Astrocyte (in vitro differentiated cells and primary cell): ENCODE results near the gene KRT9. TPM values are rescaled to one million over a fixed set of nuclear protein-coding genes. Genes with fewer than 3 reads are reported as not detected.

ENCODE experiments used
- DNase-seq: peaks from one replicate; pipeline ENCODE4 v3.0.0-alpha.2; 2010; ENCODE audit warnings: low read depth
- FAIRE-seq: peaks from 2 replicates; lab custom pipeline; 2011; peaks lifted over from hg19 to GRCh38; lab: Jason Lieb, UNC
- H2AFZ ChIP-seq: 2 replicates; pipeline ENCODE4 v1.6.0; 2012; ENCODE audit warnings: low read depth, low read length, inconsistent platforms
- H3K27ac ChIP-seq: 2 replicates; pipeline ENCODE4 v1.5.1; 2011; ENCODE audit warnings: low read depth, low read length, inconsistent platforms
- H3K27me3 ChIP-seq: 2 replicates; pipeline ENCODE4 v1.6.0; 2011; ENCODE audit warnings: low read length, inconsistent platforms; ENCODE audit not compliant: insufficient read depth
- H3K36me3 ChIP-seq: 2 replicates; pipeline ENCODE4 v1.5.1; 2011; ENCODE audit warnings: low read length, inconsistent platforms; ENCODE audit not compliant: insufficient read depth
- H3K4me1 ChIP-seq: 2 replicates; pipeline ENCODE4 v1.5.1; 2011; ENCODE audit warnings: low read length, inconsistent platforms; ENCODE audit not compliant: insufficient read depth
- H3K4me2 ChIP-seq: 2 replicates; pipeline ENCODE4 v1.6.0; 2012; ENCODE audit warnings: low read length, inconsistent platforms
- H3K4me3 ChIP-seq: 2 replicates; pipeline ENCODE4 v1.5.1; 2011; ENCODE audit warnings: low read depth, mild to moderate bottlenecking, low read length, inconsistent platforms; ENCODE audit not compliant: insufficient read depth
- H3K79me2 ChIP-seq: 2 replicates; pipeline ENCODE4 v1.6.0; 2012; ENCODE audit warnings: mild to moderate bottlenecking, low read length, inconsistent platforms; ENCODE audit not compliant: insufficient read depth
- H3K9ac ChIP-seq: 2 replicates; pipeline ENCODE4 v1.6.0; 2012; ENCODE audit warnings: mild to moderate bottlenecking, low read length, inconsistent platforms
- H3K9me3 ChIP-seq: 2 replicates; pipeline ENCODE4 v1.5.1; 2012; ENCODE audit warnings: low read depth, mild to moderate bottlenecking, low read length, inconsistent platforms; ENCODE audit not compliant: insufficient read depth
- H4K20me1 ChIP-seq: 2 replicates; pipeline ENCODE4 v1.6.0; 2012; ENCODE audit warnings: low read length, inconsistent platforms; ENCODE audit not compliant: insufficient read depth
- H3K27ac Mint-ChIP-seq: one replicate; pipeline ENCODE4 v1.8.0; 2021; ENCODE audit warnings: mild to moderate bottlenecking, mixed read lengths; ENCODE audit not compliant: unreplicated experiment
- H3K27me3 Mint-ChIP-seq: one replicate; pipeline ENCODE4 v1.8.0; 2021; ENCODE audit warnings: low read depth, mixed read lengths; ENCODE audit not compliant: unreplicated experiment
- H3K36me3 Mint-ChIP-seq: one replicate; pipeline ENCODE4 v1.8.0; 2021; ENCODE audit warnings: low read depth, mixed read lengths; ENCODE audit not compliant: unreplicated experiment
- H3K4me1 Mint-ChIP-seq: one replicate; pipeline ENCODE4 v1.8.0; 2021; ENCODE audit warnings: low read depth, mixed read lengths; ENCODE audit not compliant: unreplicated experiment
- H3K4me3 Mint-ChIP-seq: one replicate; pipeline ENCODE4 v1.8.0; 2021; ENCODE audit warnings: mild to moderate bottlenecking, moderate library complexity, mixed read lengths; ENCODE audit not compliant: unreplicated experiment
- H3K9me3 Mint-ChIP-seq: one replicate; pipeline ENCODE4 v1.8.0; 2021; ENCODE audit warnings: mild to moderate bottlenecking, mixed read lengths; ENCODE audit not compliant: unreplicated experiment
- EZH2 ChIP-seq: IDR thresholded peaks from 2 replicates; pipeline ENCODE4 v1.6.1; 2012; ENCODE audit warnings: mild to moderate bottlenecking, low read length, inconsistent platforms; ENCODE audit not compliant: insufficient read depth
- total RNA-seq: library from RNA; stranded (reverse); gene quantifications from 2 replicates; pipeline ENCODE4 v1.2.1, GENCODE V29; 2021
- TF ChIP-seq, protein P1 (sequence below): IDR thresholded peaks from 2 replicates; pipeline ENCODE4 v1.5.1; 2011; ENCODE audit warnings: low read depth, mild to moderate bottlenecking, inconsistent platforms, low read length, moderate library complexity; ENCODE audit not compliant: insufficient read depth

Gene KRT9
- total RNA-seq, 1 donor from 2014 or later: 0.09 TPM

DNA sequence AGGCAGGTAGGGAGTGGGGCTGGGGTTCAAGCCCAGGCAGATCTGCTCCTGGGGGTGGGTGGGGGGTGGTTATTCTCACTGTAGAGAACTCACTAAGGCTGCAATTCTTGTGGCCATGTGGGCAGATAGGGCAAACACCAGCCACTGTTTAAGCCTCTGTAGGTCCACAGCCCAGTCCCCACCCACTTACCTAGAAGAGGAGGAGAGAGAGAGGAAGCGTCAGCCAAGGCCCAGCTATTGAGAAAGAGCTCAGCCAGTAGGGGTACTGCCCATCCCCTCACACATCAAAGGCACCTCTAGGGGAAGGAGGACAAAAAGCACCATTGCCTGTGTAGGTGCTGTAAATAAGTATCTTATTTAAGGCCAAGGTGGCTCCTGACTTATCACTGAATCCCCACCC lies 27.8 kb upstream of the KRT9 start:
- Histone ChIP-seq H3K27me3 (peaks cover 16% of the 10 kb centered on the region), H3K79me2 (no peaks in the 10 kb centered on the region), H3K4me2 (no peak overlapping the region), H4K20me1 (no peaks in the 10 kb centered on the region), H3K27ac (no peak overlapping the region), H3K4me1 (no peaks in the 10 kb centered on the region), H3K36me3 (no peaks in the 10 kb centered on the region), H3K9me3 (no peaks in the 10 kb centered on the region), H3K4me3 (no peak overlapping the region), H3K9ac (no peak overlapping the region), H2AFZ (no peak overlapping the region)
- no peak overlapping the region for H3K27ac Mint-ChIP-seq
- H3K9me3 Mint-ChIP-seq: no peaks in the 10 kb centered on the region
- H3K27me3 Mint-ChIP-seq: peaks cover 10% of the 10 kb centered on the region
- H3K36me3 Mint-ChIP-seq: no peaks in the 10 kb centered on the region
- no peaks in the 10 kb centered on the region for H3K4me1 Mint-ChIP-seq
- TF ChIP-seq, protein P1, sequence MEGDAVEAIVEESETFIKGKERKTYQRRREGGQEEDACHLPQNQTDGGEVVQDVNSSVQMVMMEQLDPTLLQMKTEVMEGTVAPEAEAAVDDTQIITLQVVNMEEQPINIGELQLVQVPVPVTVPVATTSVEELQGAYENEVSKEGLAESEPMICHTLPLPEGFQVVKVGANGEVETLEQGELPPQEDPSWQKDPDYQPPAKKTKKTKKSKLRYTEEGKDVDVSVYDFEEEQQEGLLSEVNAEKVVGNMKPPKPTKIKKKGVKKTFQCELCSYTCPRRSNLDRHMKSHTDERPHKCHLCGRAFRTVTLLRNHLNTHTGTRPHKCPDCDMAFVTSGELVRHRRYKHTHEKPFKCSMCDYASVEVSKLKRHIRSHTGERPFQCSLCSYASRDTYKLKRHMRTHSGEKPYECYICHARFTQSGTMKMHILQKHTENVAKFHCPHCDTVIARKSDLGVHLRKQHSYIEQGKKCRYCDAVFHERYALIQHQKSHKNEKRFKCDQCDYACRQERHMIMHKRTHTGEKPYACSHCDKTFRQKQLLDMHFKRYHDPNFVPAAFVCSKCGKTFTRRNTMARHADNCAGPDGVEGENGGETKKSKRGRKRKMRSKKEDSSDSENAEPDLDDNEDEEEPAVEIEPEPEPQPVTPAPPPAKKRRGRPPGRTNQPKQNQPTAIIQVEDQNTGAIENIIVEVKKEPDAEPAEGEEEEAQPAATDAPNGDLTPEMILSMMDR: no peak
- TF ChIP-seq EZH2: no peak
- no peak overlapping the region for H3K4me3 Mint-ChIP-seq
- DNase-seq: no peak
- no peak for FAIRE-seq

DNA sequence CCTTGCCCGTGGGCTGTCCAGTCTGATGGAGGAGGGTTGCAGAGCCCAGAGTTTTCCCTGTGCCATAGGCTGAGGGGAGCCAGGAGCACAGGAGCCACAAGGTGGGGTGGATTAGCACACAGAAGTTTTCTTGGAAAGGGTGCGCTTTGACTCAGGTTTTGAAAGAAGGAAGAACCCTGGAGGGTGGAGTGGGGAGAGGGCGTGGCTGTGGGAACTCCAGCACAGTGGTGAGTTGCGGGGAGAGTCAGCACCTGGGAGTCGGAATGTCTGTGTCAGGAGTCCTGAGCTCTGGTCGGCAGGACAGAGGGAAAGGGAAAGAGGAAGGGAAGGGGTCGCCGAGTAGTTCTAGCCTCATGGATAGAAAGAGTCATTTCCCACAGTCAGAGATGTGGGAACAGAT lies 23.7 kb upstream of the KRT9 start:
- Histone ChIP-seq H2AFZ (no peak overlapping the region), H3K4me2 (no peak overlapping the region), H3K4me1 (no peaks in the 10 kb centered on the region), H4K20me1 (no peaks in the 10 kb centered on the region), H3K27ac (no peak overlapping the region), H3K79me2 (no peaks in the 10 kb centered on the region), H3K4me3 (no peak overlapping the region), H3K9me3 (no peaks in the 10 kb centered on the region), H3K27me3 (peaks cover 18% of the 10 kb centered on the region), H3K9ac (no peak overlapping the region), H3K36me3 (no peaks in the 10 kb centered on the region)
- Mint-ChIP-seq H3K27me3 (peaks cover 21% of the 10 kb centered on the region), H3K4me1 (no peaks in the 10 kb centered on the region), H3K9me3 (no peaks in the 10 kb centered on the region), H3K27ac (no peak overlapping the region), H3K36me3 (peaks cover 2% of the 10 kb centered on the region), H3K4me3 (no peak overlapping the region)
- no peak for TF ChIP-seq EZH2
- TF ChIP-seq, protein P1: no peak
- no peak for DNase-seq
- no peak for FAIRE-seq

DNA sequence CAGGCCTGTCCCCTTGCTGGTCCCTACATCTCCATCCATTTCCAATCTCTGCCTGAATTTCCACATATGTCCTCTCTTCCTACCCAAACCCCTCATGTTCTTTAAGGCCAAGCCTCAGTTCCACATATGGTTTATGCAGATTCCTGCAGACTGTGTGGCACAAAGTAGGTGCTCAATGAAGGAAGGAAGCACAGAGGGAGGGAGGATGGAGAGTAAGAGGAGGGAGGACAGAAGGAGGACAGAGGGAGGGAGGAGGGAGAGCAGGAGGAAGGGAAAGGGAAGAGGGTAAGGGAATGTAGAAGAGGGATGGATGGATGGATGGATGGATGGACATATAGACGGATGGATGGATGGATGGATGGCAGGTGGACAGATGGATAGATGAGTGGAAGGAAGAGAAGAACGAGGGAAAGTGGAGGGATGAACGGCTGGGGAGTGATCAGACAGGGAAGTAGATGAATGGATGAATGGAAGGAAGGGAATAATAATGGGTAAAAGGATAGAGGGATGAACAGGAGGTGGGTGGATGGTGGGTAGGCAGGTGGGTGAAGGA lies 22.6 kb upstream of the KRT9 start:
- Mint-ChIP-seq H3K27me3 (peaks cover 22% of the 10 kb centered on the region), H3K9me3 (peaks cover 2% of the 10 kb centered on the region), H3K36me3 (peaks cover 4% of the 10 kb centered on the region), H3K27ac (no peak overlapping the region), H3K4me3 (peak overlapping the region; percentile 1), H3K4me1 (no peaks in the 10 kb centered on the region)
- Histone ChIP-seq H3K27ac (no peak overlapping the region), H3K9me3 (no peaks in the 10 kb centered on the region), H2AFZ (no peak overlapping the region), H3K36me3 (no peaks in the 10 kb centered on the region), H3K4me3 (no peak overlapping the region), H3K4me2 (no peak overlapping the region), H3K4me1 (no peaks in the 10 kb centered on the region), H3K27me3 (peaks cover 18% of the 10 kb centered on the region), H3K9ac (no peak overlapping the region), H4K20me1 (no peaks in the 10 kb centered on the region), H3K79me2 (no peaks in the 10 kb centered on the region)
- DNase-seq (no peak), FAIRE-seq (no peak)
- no peak for TF ChIP-seq EZH2
- TF ChIP-seq, protein P1: no peak
